Lower leg skin (tissue), 3 donors: Measurements from ENCODE around the gene CSNK1G3.

Experiments
- CTCF ChIP-seq, 3 donors: fragments of 450-650 bp; IDR thresholded peaks; one replicate each; pipeline ENCODE4 v1.5.1; 2016; ENCODE audit warnings: antibody characterized with exemption in 3 of 3, mild to moderate bottlenecking in 3 of 3, moderate library complexity in 2 of 3
- POLR2A ChIP-seq, 2 donors: fragments of 450-650 bp; IDR thresholded peaks; one replicate each; pipeline ENCODE4 v1.6.1; 2016 to 2017; ENCODE audit warnings: antibody characterized with exemption in 2 of 2, mild to moderate bottlenecking in 1 of 2, moderate library complexity in 1 of 2

GRCh38 chr5:123511290-123511647 is 708 bp upstream of the CSNK1G3 start:
- TF ChIP-seq CTCF (IDR thresholded peaks at IDR 0.05) (no peak), POLR2A (IDR thresholded peaks at IDR 0.05) (no peak)
